ENCODE data around the gene GPR6.

DNA sequence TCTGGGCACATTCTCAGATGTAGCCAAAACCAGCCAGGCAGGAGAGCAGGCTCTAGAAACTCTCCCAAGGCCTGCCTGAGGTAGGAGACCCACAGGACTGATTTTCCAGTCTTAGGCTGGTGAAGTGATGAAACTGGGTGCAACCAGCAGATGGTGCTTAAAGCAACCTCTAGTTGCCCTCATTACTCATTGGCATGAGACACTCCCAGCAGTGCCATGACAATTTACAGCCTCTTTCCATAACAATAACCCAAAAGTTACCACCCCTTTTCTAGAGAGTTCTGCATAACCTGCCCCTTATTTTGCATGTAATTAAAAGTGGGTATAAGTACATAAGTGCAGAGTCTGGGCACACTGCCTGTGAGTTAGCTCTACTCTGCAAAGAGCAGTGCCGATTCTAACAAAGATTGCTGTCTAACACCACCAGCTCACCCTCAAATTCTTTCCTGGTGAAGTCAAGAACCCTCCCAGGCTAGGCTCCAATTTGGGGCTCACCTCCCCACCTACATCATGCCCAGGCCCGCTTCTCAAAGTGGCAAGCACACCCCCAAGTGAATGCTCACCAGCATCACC is 14.4 kb upstream of the GPR6 start:
- no peak for TF ChIP-seq CTCF (conservative IDR thresholded peaks at IDR 0.05 in 1 of 2, IDR thresholded peaks at IDR 0.05 in 1 of 2; ENCODE audit: low read depth in 1 of 2, low read length in 2 of 2)
- no peak for TF ChIP-seq EZH2 (IDR thresholded peaks at IDR 0.05; ENCODE audit: low read length, missing control alignments)
